ENCODE measurements around the gene SLMAP.

Gene SLMAP, protein sequence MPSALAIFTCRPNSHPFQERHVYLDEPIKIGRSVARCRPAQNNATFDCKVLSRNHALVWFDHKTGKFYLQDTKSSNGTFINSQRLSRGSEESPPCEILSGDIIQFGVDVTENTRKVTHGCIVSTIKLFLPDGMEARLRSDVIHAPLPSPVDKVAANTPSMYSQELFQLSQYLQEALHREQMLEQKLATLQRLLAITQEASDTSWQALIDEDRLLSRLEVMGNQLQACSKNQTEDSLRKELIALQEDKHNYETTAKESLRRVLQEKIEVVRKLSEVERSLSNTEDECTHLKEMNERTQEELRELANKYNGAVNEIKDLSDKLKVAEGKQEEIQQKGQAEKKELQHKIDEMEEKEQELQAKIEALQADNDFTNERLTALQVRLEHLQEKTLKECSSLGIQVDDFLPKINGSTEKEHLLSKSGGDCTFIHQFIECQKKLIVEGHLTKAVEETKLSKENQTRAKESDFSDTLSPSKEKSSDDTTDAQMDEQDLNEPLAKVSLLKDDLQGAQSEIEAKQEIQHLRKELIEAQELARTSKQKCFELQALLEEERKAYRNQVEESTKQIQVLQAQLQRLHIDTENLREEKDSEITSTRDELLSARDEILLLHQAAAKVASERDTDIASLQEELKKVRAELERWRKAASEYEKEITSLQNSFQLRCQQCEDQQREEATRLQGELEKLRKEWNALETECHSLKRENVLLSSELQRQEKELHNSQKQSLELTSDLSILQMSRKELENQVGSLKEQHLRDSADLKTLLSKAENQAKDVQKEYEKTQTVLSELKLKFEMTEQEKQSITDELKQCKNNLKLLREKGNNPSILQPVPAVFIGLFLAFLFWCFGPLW

DNA sequence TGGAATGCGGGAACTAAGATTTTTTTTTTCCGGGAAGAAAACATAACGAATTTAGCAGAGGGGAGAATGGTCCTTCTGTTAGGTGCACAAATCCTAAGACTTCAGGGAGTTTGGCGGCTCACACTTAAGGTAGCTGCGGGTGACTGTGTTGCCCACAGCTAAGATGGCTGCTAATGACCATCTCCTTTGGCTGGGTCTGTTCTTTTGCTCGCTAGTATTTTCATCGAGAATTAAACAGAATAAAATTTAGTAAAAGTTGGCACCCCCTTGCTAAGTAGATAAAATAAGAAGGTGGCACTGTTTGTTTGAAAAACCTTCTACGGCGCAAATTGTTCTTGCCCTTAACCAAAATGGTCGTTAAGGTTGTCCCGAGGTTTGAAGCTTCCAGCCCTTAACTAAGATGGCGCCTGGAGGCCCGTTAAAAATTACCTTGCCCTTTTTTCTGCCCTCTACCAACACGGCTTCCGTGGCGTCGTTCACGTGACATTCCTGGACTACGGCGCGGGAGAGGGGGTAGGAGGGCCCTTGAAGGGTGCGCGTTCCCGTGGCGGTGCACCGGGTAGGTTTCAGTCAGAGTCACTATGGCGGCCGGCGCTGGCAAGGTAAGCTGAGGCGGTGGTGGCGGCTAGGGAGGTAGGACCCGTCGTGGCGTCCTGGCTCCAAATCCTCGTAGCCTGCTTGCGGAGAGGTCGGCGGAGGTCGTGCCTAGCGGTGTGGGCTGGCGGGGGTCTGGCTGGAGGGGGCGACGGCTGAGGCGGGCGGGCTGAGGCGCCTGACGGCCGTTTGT is at the start of gene SLMAP:
TSS of gene SLMAP (plus strand) at position 569 of the 787 bp plus-strand sequence. CDS start 1,343 bp downstream, outside the sequence.
- peak; percentile 86 to 90 for DNase-seq (ENCODE audit: low read depth in 2 of 2)

DNA sequence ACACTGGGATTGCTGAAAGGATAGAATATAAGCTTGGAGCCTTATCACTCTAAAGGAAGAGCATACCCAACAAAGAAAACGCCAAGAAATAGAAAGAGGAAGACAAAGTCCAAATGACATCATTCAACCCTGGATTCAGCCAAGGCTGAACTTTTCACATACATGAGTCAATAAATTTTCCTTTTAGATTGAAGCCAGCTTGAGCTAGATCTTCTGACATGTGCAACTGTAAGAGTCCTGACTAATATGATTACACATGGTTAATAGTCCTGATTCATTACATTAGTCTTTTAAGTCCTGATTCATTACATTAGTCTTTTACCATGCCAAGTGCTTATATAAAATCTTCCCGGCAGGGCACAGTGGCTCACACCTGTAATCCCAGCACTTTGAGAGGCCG is 49.6 kb upstream of the SLMAP start:
- no peak for DNase-seq (ENCODE audit: low read depth in 2 of 2)

DNA sequence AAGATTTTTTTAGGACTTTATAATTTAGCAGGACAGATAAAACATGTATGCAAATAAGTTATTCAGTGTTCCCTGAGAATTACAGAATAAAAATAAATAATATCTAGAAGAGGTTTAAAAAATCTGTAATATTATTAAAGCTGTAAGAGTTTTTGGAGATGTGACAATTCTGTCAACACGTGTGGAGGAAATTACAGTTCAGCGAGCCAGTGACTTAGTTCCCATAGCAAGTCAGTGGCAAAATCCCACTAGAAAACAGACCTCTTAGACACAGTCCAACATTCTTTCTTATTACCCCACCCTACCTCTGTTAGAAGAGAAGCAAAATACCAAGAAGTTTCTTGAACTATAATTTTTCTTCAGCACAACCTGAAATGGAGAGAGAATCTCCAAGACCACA is 47.1 kb upstream of the SLMAP start:
- no peak for DNase-seq (ENCODE audit: low read depth in 2 of 2)

- no peak for DNase-seq (ENCODE audit: low read depth in 2 of 2)
These were observed 46.5 kb upstream of the SLMAP start for GRCh38 chr3:57709559-57709958.

- no peak for DNase-seq (ENCODE audit: low read depth in 2 of 2)
These were observed 40.4 kb upstream of the SLMAP start for GRCh38 chr3:57715686-57716085.

DNA sequence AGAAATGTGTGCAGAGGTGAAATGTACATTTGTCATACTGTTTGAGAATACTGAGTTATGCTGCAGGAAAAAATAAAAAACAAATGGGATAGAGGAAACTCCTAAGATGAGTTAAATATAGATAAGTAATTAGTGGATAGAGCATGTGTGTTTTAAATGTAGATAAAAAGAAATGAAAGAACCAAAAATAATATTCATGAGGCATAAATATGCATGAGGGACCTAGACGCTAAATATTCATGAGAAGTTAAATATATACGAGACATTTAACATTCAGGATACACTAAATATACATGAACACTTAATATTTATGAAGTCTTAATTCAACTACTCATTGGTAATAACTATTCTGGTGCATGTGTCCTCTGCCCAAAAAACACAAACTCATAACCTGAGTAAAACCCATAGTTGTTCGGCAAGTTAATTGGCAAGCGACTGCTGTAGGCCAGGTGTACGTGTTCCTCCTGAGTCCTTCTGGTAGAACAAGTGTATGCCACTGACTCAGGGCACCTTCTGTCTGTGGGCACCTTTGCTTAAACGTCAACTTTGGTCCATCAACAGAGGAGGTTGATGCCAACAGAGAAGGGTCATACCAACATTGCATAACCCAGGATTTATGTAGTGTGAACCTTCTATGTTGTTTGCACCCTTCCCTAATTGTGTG is 38.8 kb upstream of the SLMAP start:
- no peak for DNase-seq (ENCODE audit: low read depth in 2 of 2)

DNA sequence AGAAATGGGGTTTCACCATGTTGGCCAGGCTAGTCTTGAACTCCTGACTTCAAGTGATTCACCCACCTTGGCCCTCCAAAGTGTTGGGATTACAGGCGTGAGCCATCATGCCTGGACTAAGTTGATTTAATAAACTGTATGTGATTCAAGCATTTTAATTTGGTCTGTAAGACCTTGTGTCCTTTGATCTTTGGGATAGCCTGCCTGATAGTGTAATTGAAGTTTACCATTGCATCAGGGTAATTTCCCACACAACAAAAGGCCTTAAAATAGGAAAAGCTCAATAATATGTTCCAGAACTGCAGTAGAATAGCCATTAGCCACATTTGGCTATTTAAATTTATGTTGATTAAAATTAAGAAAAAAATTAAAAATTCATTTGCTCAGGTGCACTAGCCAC is 38.0 kb upstream of the SLMAP start:
- no peak for DNase-seq (ENCODE audit: low read depth in 2 of 2)

GRCh38 chr3:57726397-57726796 is 29.7 kb upstream of the SLMAP start:
- DNase-seq (ENCODE audit: low read depth in 2 of 2): no peak

DNA sequence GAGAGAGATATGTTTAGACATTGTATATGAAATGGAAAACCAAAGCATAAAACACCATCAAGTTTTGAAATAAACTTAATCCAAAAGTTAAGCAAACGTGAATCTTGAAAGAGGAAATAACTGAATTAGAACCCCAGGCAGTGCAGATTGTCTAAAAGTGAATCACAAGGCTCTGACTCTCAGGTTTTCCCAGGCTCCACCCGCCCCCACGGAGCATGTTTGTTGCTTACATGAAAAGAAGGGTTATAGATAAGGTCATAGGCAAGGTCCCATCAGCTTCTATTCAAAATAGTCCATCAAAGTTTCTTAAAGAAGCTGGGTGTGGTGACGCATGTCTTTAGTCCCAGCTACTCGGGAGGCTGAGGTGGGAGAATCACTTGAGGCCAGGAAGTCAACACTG is 29.0 kb upstream of the SLMAP start:
- no peak for DNase-seq (ENCODE audit: low read depth in 2 of 2)

DNA sequence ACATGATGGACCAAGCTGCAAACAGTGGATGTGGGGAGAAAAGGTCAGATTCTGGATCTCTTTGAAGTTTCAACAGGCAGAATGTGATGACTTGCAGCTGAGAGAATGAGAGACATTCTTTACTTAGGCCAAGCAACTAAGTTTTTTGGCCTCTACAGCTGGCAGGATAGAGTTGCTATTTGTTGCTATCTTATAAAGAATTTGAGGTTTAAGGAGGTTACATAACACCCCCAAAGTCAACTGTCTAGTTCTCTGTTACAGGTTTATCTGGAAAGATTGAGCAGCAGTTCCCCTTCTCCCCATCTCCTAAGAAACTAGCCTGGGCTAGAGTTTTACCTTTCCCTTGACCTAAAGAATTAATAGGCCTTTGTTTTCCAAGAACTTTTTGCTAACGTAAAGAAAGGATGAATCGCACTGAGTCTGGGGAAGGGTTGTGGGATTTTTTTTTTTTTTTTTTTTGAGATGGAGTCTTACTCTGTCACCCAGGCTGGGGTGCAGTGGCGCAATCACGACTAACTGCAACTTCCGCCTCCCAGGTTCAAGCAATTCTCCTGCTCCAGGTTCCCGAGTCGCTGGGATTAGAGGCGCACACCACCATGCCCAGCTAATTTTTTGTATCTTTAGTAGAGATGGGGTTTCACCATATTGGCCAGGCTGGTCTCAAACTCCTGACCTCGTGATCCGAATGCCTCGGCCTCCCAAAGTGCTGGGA is 26.6 kb upstream of the SLMAP start:
- DNase-seq (ENCODE audit: low read depth in 2 of 2): no peak

GRCh38 chr3:57730682-57731081 is 25.4 kb upstream of the SLMAP start:
- DNase-seq (ENCODE audit: low read depth in 2 of 2): no peak

DNA sequence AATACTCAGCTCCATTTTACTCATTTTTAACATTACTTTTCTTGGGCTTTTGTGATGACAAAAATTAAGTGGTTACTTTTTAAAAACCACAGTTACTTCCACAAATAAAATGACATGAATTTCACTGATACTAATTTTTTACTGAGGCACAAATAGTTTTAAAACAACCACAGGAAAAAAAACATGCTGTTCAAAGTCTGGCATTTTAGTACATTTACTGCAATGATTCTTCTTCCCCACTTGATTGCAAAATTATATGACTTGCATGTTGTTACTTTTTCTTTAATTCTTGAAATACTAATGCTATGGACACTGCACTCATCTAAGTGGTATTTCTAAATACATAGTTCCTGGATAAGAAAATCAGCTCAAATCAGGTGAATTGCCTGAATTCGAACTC is 24.8 kb upstream of the SLMAP start:
- no peak for DNase-seq (ENCODE audit: low read depth in 2 of 2)

GRCh38 chr3:57733790-57734189 is 22.3 kb upstream of the SLMAP start:
- DNase-seq (ENCODE audit: low read depth in 2 of 2): no peak

DNA sequence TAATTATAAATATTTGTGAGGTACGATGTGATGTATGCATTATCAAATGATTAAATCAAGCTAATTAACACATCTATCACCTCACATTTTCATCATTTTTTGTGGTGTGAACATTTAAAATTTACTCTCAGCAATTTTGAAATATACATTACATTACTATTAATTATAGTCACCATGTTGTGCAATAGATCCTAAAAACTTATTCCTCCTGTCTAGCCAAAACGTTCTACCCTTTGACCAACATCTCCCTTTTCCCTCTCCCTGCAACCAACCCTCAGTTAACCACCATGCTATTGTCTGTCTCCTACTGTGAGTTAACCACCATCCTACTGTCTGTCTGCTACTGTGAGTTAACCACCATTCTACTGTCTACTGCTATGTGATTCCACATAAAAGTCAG is 20.7 kb upstream of the SLMAP start:
- DNase-seq (ENCODE audit: low read depth in 2 of 2): no peak

DNA sequence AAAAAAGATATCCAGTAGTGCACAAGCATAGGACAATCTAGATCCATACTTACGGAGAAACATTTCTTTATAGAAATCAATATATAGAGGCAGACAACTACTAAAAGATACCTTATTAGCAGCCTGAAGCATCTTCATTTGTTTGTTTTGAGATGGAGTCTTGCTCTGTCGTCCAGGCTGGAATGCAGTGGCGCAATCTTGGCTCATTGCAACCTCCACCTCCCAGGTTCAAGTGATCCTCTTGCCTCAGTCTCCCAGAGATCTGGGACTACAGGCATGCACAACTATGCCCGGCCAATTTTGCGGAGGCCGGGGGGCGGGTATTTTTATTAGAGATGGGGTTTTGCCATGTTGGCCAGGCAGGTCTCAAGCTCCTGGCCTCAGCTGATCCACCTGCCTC is 18.3 kb upstream of the SLMAP start:
- DNase-seq (ENCODE audit: low read depth in 2 of 2): no peak

- DNase-seq (ENCODE audit: low read depth in 2 of 2): no peak
These were observed 17.7 kb upstream of the SLMAP start for GRCh38 chr3:57738391-57738790.

- DNase-seq (ENCODE audit: low read depth in 2 of 2): no peak
These were observed 16.1 kb upstream of the SLMAP start for GRCh38 chr3:57740027-57740426.

GRCh38 chr3:57743496-57743895 is 12.6 kb upstream of the SLMAP start:
- DNase-seq (ENCODE audit: low read depth in 2 of 2): no peak

DNA sequence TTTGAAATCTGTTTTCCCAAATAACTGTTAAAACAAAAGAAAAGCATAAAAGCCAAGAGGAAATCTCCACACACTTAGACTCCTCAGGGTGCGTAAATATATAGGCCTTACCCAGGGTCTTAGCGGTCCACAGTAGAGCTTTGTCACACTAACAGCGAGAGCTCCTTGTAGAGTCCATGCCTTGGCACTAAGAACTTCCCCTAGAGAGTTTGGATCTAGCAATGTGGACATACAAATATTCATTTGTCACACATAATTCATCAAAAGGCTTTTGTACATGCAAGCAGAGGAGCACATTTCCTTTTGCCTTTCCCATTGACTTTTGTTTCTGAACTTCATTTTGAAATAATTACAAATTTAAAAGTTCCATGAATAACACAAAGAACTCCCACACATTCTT is 11.0 kb upstream of the SLMAP start:
- no peak for DNase-seq (ENCODE audit: low read depth in 2 of 2)

- DNase-seq (ENCODE audit: low read depth in 2 of 2): no peak
These were observed 9.7 kb upstream of the SLMAP start for GRCh38 chr3:57746156-57747010.

Measured in stimulated activated CD8-positive, alpha-beta memory T cell treated with anti-CD3 and anti-CD28 coated beads, Interleukin-2, amount 100 ng/mL, for 1 hour (primary cell).